Measurements from ENCODE around the gene ZNF768.

- TF ChIP-seq GATA2 (IDR thresholded peaks at IDR 0.05; ENCODE audit: low read depth, low read length) (no peak), GATA3 (IDR thresholded peaks at IDR 0.05; ENCODE audit: low read depth, low read length) (no peak)
These were observed 40.2 kb upstream of the ZNF768 start for GRCh38 chr16:30566531-30566930.
